GM19372 (cell line): ENCODE results near the gene PRKAB1.
"Not testable (repeated sequence)": the region's sequence is repeated elsewhere in the genome, so short reads cannot be mapped to it uniquely, and the experiment has no call there.

Experiments
- ATAC-seq: cut with Tn5 transposase; IDR thresholded peaks from one replicate; pipeline ENCODE4 v1.9.1; 2021; ENCODE audit warnings: mild to moderate bottlenecking, low read depth, moderate library complexity; ENCODE audit not compliant: unreplicated experiment

PRKAB1 gene

GRCh38 chr12:119706427-119706826, 38.5 kb downstream of the PRKAB1 start:
- ATAC-seq, result not testable (repeated sequence)

- no peak for ATAC-seq
These were observed 42.5 kb downstream of the PRKAB1 start for GRCh38 chr12:119710374-119710964.

- no peak for ATAC-seq
These were observed 43.1 kb downstream of the PRKAB1 start for GRCh38 chr12:119710965-119711551.

- ATAC-seq, result no peak
These were observed 43.8 kb downstream of the PRKAB1 start for GRCh38 chr12:119711693-119712092.

- no peak for ATAC-seq
These were observed 44.8 kb downstream of the PRKAB1 start for GRCh38 chr12:119712721-119713120.

GRCh38 chr12:119713551-119714031, 45.7 kb downstream of the PRKAB1 start:
- ATAC-seq, result no peak

GRCh38 chr12:119714614-119715267, 46.8 kb downstream of the PRKAB1 start:
- ATAC-seq, result no peak

GRCh38 chr12:119715268-119715620, 47.3 kb downstream of the PRKAB1 start:
- no peak for ATAC-seq

- no peak for ATAC-seq
These were observed 50.2 kb downstream of the PRKAB1 start for GRCh38 chr12:119718141-119718540.

- no peak for ATAC-seq
These were observed 52.4 kb downstream of the PRKAB1 start for GRCh38 chr12:119720349-119720748.

GRCh38 chr12:119721306-119721705, 53.4 kb downstream of the PRKAB1 start:
- no peak for ATAC-seq

GRCh38 chr12:119725523-119725922, 57.6 kb downstream of the PRKAB1 start:
- no peak for ATAC-seq

- no peak for ATAC-seq
These were observed 59.9 kb downstream of the PRKAB1 start for GRCh38 chr12:119727600-119728443.

GRCh38 chr12:119728444-119728745, 60.5 kb downstream of the PRKAB1 start:
- no peak for ATAC-seq

GRCh38 chr12:119729871-119730270, 61.9 kb downstream of the PRKAB1 start:
- no peak for ATAC-seq

GRCh38 chr12:119730381-119730780, 62.4 kb downstream of the PRKAB1 start:
- no peak for ATAC-seq
